ENCODE results near the gene DESI2. TPM values are rescaled to one million over a fixed set of nuclear protein-coding genes. Genes with fewer than 3 reads are reported as not detected.
"Not testable (repeated sequence)": the region's sequence is repeated elsewhere in the genome, so short reads cannot be mapped to it uniquely, and the experiment has no call there.

The DESI2 gene
- polyA plus RNA-seq, 1 donor: 43.8 TPM

DNA sequence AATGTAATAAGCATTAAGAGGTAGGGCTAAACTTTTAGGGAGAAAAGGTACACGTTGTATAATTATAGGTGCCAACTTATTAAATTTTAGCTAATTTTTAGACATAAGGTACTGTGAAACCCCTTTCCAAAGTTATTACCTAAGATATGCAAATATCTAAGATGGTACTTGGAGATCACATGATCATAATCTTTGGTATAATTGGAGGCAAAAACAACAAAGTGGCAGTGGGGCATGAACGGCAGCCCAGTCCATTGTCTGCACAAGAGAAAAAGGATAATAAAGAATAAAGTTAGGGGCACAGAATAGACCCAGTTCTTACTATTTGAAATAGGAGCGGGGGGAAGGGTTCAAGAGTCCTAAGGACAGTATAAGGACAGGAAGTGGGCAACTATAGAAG, 51.2 kb downstream of the DESI2 start:
- DNase-seq (ENCODE audit: low read depth): no peak

- DNase-seq (ENCODE audit: low read depth): no peak
Observed at GRCh38 chr1:244705261-244706234, 52.6 kb downstream of the DESI2 start.

- DNase-seq (ENCODE audit: low read depth): no peak
Observed at GRCh38 chr1:244709076-244709475, 56.1 kb downstream of the DESI2 start.

- no peak for DNase-seq (ENCODE audit: low read depth)
Observed at GRCh38 chr1:244709476-244710368, 56.8 kb downstream of the DESI2 start.

DNA sequence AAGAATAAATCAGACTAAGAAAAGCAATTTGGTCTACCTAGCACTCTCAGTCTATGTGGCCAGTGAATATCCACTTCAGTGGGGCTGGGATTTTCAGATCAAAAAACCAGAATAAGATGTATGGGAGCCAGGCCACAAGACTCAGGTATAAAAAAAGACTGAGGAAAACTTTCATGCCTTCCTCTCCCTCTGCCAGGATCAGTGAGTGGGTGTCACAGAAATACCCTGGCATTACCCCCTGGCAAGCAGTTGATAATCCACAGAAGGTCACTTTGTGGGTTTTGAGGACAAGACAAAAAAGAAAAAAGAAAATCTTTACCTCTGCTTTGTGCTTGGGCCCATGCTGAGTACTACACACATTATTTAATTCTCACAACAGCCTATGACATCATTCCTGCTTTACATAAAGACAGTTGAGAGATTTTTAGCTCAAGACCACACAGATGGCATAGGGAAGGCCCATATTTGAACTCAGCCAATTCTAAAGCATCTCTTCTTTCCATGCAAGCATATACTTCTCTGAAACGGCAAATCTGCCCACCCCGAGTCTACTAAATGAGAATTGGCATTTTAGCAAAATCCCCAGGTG, 57.6 kb downstream of the DESI2 start:
- DNase-seq (ENCODE audit: low read depth): no peak

GRCh38 chr1:244712669-244713068, 59.7 kb downstream of the DESI2 start:
- no peak for DNase-seq (ENCODE audit: low read depth)

DNA sequence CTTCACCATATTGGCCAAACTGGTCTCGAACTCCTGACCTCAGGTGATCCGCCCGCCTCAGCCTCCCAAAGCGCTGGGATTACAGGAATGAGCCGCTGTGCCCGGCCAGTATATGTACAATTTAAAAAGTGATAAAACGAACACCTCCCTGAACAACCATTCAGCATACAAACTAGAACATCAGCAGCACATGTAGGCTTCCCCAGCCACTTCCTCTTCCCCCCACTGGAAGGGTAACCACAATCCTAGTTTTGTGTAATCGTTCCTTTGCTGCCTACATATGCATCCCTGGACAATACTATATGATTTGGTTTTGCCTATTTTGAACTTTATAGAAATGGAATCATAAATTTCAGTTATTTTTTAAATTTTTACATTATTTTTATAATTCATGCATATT, 60.4 kb downstream of the DESI2 start:
- DNase-seq (ENCODE audit: low read depth): no peak

DNA sequence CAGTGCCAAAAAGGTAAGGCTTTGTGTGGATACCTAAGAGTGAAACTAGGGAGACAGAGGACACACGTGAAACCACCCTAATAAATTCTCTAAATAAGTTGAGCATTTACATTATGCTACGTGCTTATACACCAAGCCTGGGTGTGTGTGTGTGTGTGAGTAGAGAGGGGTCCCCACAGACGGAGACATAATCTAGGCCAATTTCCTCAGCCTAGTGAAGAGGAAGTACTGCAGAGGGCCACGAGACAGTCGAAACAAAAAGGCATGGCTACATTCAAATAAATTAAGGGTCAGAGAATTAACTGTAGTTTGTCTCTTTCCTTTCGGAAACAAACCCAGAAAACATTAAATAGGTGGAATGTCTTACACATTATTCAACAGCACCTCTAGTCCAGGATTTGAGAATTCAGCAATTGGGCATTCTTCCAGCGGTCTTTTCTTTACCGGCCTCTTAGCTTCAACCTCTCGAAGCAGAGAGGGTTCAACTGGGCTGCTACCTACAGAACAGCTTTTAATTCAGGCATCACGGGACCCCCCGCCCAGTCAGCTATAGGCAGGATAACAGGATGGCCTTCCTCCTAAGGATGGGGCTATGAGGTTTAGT, 75.0 kb downstream of the DESI2 start:
- DNase-seq (ENCODE audit: low read depth): no peak

- DNase-seq (ENCODE audit: low read depth): peak; percentile 20
Observed at GRCh38 chr1:244730153-244730933, 77.4 kb downstream of the DESI2 start.

GRCh38 chr1:244730934-244731434, 78.1 kb downstream of the DESI2 start:
- no peak for DNase-seq (ENCODE audit: low read depth)

GRCh38 chr1:244731651-244732050, 78.7 kb downstream of the DESI2 start:
- DNase-seq (ENCODE audit: low read depth): no peak

DNA sequence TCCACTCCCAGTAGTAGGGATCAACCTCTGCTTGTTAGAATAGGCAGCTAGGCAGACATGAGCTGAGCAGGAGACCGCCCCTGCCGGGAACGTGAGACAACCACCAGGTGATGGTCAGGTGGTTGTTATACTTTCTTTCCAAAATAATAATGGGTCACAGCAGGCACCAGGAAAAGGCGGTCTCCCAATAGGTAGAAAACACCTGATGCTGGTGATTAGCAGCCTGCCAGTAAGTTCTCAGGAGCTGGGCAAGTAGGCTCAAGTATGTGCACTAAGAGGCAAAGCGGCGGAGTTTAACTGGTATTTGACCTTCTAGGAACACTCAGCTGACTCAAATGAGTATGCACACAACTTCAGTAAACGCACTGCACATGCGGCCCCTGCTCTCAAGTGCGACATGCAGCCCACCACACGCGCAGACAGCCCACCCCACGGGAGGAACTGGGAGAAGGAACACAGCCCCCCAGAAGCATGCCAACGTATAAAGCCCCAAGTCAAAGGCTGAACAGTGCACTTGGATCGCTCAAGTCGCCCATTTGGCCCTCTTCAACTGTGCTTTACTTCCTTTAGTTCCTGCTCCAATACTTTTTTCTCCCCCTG, 80.0 kb downstream of the DESI2 start:
- DNase-seq (ENCODE audit: low read depth): no peak

DNA sequence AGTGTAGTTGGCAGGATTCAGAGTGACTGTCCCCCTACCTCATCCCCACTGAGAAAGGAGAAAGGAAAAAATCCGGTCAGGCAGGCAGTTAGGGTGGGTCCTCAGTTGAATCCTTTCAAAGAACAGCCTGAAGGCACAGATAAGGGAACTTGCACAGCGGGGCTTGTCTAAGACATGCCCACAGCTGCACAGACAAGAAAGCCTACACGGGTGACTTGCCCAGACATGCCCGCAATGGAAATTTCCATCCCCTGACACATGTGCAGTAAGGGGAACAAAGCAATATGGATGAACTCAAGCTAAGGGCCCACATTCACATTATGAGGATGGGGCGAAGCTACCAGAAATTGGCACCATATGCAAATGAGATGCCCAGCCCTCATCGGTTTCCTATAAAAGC, 82.5 kb downstream of the DESI2 start:
- DNase-seq (ENCODE audit: low read depth): no peak

GRCh38 chr1:244735876-244736561, 83.1 kb downstream of the DESI2 start:
- no peak for DNase-seq (ENCODE audit: low read depth)

DNA sequence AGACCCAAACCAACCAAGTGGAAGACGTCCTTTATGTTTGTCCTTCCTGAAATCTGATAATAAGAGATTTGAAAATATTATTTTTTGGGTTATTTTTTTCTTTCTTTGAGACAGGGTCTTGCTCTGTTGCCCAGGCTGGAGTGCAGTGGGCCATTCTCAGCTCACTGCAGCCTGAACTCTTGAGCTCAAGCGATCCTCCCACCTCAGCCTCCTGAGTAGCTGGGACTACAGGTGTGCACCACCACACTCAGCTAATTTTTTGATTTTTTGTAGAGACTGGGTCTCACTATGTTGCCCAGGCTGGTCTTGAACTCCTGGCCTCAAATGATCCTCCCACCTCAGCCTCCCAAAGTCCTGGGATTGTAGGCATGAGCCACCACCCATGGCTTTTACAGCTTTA, 86.2 kb downstream of the DESI2 start:
- not testable (repeated sequence) for DNase-seq (ENCODE audit: low read depth)

- not testable (repeated sequence) for DNase-seq (ENCODE audit: low read depth)
Observed at GRCh38 chr1:244740027-244740617, 87.2 kb downstream of the DESI2 start.

GRCh38 chr1:244741692-244742091, 88.8 kb downstream of the DESI2 start:
- no peak for DNase-seq (ENCODE audit: low read depth)

- DNase-seq (ENCODE audit: low read depth): no peak
Observed at GRCh38 chr1:244749230-244750016, 96.5 kb downstream of the DESI2 start.
